Endothelial cell of umbilical vein (primary cell): ENCODE measurements around the gene AKAP12. TPM values are rescaled to one million over a fixed set of nuclear protein-coding genes. Genes with fewer than 3 reads are reported as not detected.
A peak's percentile ranks its signal among the peaks of the same experiment; 100 is the strongest.

Experiments used
- BruUV-seq: library from RNA; stranded (reverse); fragments of 400-500 nt; replicated peaks from 2 replicates; lab custom pipeline; 2021; lab: Mats Ljungman, UMichigan
- CTCF ChIA-PET: fragments of 300-600, 350-600 bp; sonication (Branson Sonifier 250); formaldehyde crosslinking; loops from one replicate; lab custom pipeline; 2021; ENCODE audit warnings: antibody characterized with exemption, inconsistent platforms; lab: Charles Lee
- POLR2A ChIA-PET: fragments of 300-600, 350-600 bp; sonication (Branson Sonifier 250); formaldehyde crosslinking; loops from one replicate; lab custom pipeline; 2021; ENCODE audit warnings: antibody characterized with exemption, inconsistent platforms; lab: Charles Lee
- DNase-seq: peaks from one replicate; pipeline ENCODE4 v3.0.0-alpha.2; 2011; ENCODE audit warnings: low read depth, low spot score
- FAIRE-seq: peaks from 2 replicates; lab custom pipeline; 2011; peaks lifted over from hg19 to GRCh38; lab: Jason Lieb, UNC
- H2AFZ ChIP-seq: 2 replicates; pipeline ENCODE4 v1.6.0; 2012; ENCODE audit warnings: low read depth, low read length, control low read depth, inconsistent platforms
- H3K27ac ChIP-seq: 2 replicates; pipeline ENCODE4 v1.5.1; 2011; ENCODE audit warnings: low read depth, mild to moderate bottlenecking, control low read depth, low read length, moderate library complexity; ENCODE audit not compliant: insufficient read depth
- H3K27me3 ChIP-seq, 2 experiments: 2 replicates each; pipeline versions ENCODE4 v1.6.0 to v1.6.1; 2011; ENCODE audit warnings: low read length in 2 of 2, mixed read lengths in 1 of 2; ENCODE audit not compliant: control insufficient read depth in 2 of 2, insufficient read depth in 2 of 2
- H3K36me3 ChIP-seq, 2 experiments: 2 replicates in 1 of 2; 3 replicates in 1 of 2; pipeline ENCODE4 v1.5.1; 2011; ENCODE audit warnings: low read length in 2 of 2, mild to moderate bottlenecking in 1 of 2, moderate library complexity in 1 of 2; ENCODE audit not compliant: control insufficient read depth in 2 of 2, insufficient read depth in 2 of 2; ENCODE audit errors: extremely low read depth in 1 of 2
- H3K4me1 ChIP-seq: 3 replicates; pipeline ENCODE4 v1.5.1; 2011; ENCODE audit warnings: mild to moderate bottlenecking, low read length; ENCODE audit not compliant: control insufficient read depth, insufficient read depth; ENCODE audit errors: extremely low read depth
- H3K4me2 ChIP-seq: 2 replicates; pipeline ENCODE4 v1.6.1; 2011; ENCODE audit warnings: low read length, control low read depth, mixed read lengths; ENCODE audit not compliant: insufficient read depth
- H3K4me3 ChIP-seq, 3 experiments: fragments of 200-600 bp in 1 of 3; sonication (generic), shearing (Covaris generic) in 1 of 3; replicated peaks in 1 of 3; 2 replicates each; pipeline ENCODE4 v1.5.1; 2011 to 2016; ENCODE audit warnings: control low read depth in 3 of 3, low read length in 3 of 3, mild to moderate bottlenecking in 2 of 3, inconsistent platforms in 1 of 3, low read depth in 1 of 3, moderate library complexity in 1 of 3; ENCODE audit not compliant: insufficient read depth in 1 of 3
- H3K79me2 ChIP-seq: 2 replicates; pipeline ENCODE4 v1.6.0; 2012; ENCODE audit warnings: low read length, inconsistent platforms; ENCODE audit not compliant: control insufficient read depth, insufficient read depth
- H3K9ac ChIP-seq: replicated peaks from 2 replicates; pipeline ENCODE3; 2011; ENCODE audit warnings: low read length, control low read depth; ENCODE audit not compliant: insufficient read depth; ENCODE audit errors: extremely low read depth
- H3K9me1 ChIP-seq: replicated peaks from 3 replicates; pipeline ENCODE4 v1.6.0; 2011; ENCODE audit warnings: mild to moderate bottlenecking, low read length; ENCODE audit not compliant: control insufficient read depth, insufficient read depth; ENCODE audit errors: extremely low read depth
- H3K9me3 ChIP-seq: replicated peaks from 2 replicates; pipeline ENCODE4 v1.5.1; 2012; ENCODE audit warnings: low read length, inconsistent platforms; ENCODE audit not compliant: control insufficient read depth, insufficient read depth
- H4K20me1 ChIP-seq: replicated peaks from 2 replicates; pipeline ENCODE3; 2011; ENCODE audit warnings: mild to moderate bottlenecking, low read length; ENCODE audit not compliant: control insufficient read depth, insufficient read depth; ENCODE audit errors: extremely low read depth
- EZH2 ChIP-seq: IDR thresholded peaks from 2 replicates; pipeline ENCODE4 v1.6.1; 2012; ENCODE audit warnings: borderline replicate concordance, low read depth, mild to moderate bottlenecking, moderate library complexity, low read length, inconsistent platforms; ENCODE audit not compliant: severe bottlenecking
- FOS ChIP-seq: IDR thresholded peaks from 2 replicates; pipeline ENCODE4 v1.6.1; 2011; ENCODE audit warnings: mild to moderate bottlenecking, low read length, moderate library complexity, borderline replicate concordance; ENCODE audit not compliant: insufficient read depth
- GATA2 ChIP-seq: IDR thresholded peaks from 2 replicates; pipeline ENCODE4 v1.7.0; 2011; ENCODE audit warnings: low read depth, mild to moderate bottlenecking, moderate library complexity, mixed read lengths, low read length; ENCODE audit not compliant: insufficient read length, insufficient read depth
- MYC ChIP-seq: IDR thresholded peaks from one replicate; pipeline ENCODE4 v1.6.1; 2011; ENCODE audit warnings: mild to moderate bottlenecking, low read depth, low read length
- POLR2A ChIP-seq: IDR thresholded peaks from 2 replicates; pipeline ENCODE4 v1.6.1; 2012; ENCODE audit warnings: low read depth, mild to moderate bottlenecking, control low read depth, low read length
- dilution Hi-C: fragments of 300-500 bp; cut with MboI; formaldehyde crosslinking; loops from one replicate; pipeline ENCODE4 v1.15.0; 2019; ENCODE audit warnings: low sequenced_read_pairs; ENCODE audit not compliant: extremely low pct_ligation_motif_present
- intact Hi-C: fragments of 100-400 bp; cut with micrococcal nuclease; formaldehyde crosslinking; loops from one replicate; pipeline ENCODE4 v1.10.0; 2022
- polyA plus RNA-seq, 4 experiments: library from polyadenylated mRNA; depleted of rRNA in 3 of 4; stranded (reverse) in 3 of 4; unstranded in 1 of 4; fragments of >200 nt; gene quantifications; 2 replicates each; pipeline versions ENCODE4 v1.2.1 to v1.2.3, GENCODE V29; 2011 to 2012; ENCODE audit warnings: missing spikeins in 1 of 4
- total RNA-seq: library from RNA; stranded (reverse); gene quantifications from 2 replicates; pipeline ENCODE4 v1.2.3, GENCODE V29; 2021
- TF ChIP-seq, protein P1 (sequence below): IDR thresholded peaks from 2 replicates; pipeline ENCODE4 v1.6.1; 2011; ENCODE audit not compliant: insufficient read depth, insufficient read length

AKAP12 gene
- total and polyA plus RNA-seq, 2 donors (not counting 3 experiments of a cell fraction or from before 2014, with no cell fraction given): 46.9 to 340 TPM

DNA sequence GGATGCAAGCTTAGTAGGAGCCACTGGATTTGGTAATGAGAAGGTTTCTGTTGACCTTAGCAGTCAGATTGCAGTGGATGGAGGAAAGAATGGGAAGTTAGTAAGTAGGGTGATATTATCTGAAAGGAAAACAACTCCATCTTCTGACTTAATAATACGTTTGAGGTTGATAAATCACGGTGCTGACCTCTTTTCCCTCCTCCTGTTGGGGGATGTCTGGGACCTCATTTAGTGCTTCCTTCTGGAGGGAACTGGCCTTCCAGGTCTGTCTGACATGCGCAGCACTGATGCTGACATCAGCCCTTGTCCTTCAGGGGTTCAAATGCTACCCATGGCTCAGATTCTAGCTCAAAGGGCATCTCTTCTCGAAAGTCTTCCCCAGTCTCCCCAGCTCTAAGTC is 48.2 kb upstream of the AKAP12 start:
- peak; percentile 29 for TF ChIP-seq GATA2
- no peak for TF ChIP-seq EZH2
- intact Hi-C loops (no loop called here), dilution Hi-C loops (no loop called here)
- H3K4me3 ChIP-seq: no peak overlapping the region
- no TSS peak for BruUV-seq
- no peaks in the 10 kb centered on the region for H3K36me3 ChIP-seq
- H3K27me3 ChIP-seq: no peaks in the 10 kb centered on the region
- H3K79me2 ChIP-seq: no peaks in the 10 kb centered on the region
- CTCF ChIA-PET: no interaction called here
- no peak overlapping the region for H3K27ac ChIP-seq
- POLR2A ChIA-PET: no interaction called here
- no peak overlapping the region for H3K9ac ChIP-seq
- H3K9me1 ChIP-seq: no peaks in the 10 kb centered on the region
- H2AFZ ChIP-seq: peak overlapping the region; percentile 35
- FAIRE-seq: peak; percentile 82
- peak; percentile 58 for DNase-seq
- no peak overlapping the region for H3K4me2 ChIP-seq
- H3K4me1 ChIP-seq: peaks cover 3% of the 10 kb centered on the region
- H3K9me3 ChIP-seq: no peaks in the 10 kb centered on the region
- no peaks in the 10 kb centered on the region for H4K20me1 ChIP-seq

DNA sequence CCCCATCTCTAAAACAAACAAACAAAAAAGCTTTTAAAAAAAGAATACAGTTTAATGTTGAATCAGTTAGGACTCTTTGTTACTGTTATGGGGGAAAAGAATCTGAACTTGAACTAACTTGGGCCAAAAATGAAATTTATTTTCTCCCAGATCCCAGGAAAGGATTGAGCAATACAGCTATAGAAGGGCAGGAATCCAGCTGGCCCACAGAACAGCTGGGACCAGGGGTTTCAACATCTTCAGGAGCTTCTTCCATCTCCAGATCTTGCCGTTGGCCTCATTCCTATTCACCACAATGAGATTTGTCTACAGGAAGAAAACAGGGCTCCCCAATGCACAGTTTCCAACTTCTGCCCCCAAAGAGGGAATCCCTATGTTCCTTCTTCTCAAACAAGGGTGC is 43.2 kb upstream of the AKAP12 start:
- intact Hi-C loops (no loop called here), dilution Hi-C loops (no loop called here)
- H3K9me3 ChIP-seq: no peaks in the 10 kb centered on the region
- FAIRE-seq: no peak
- H3K4me2 ChIP-seq: no peak overlapping the region
- TF ChIP-seq, protein P1, sequence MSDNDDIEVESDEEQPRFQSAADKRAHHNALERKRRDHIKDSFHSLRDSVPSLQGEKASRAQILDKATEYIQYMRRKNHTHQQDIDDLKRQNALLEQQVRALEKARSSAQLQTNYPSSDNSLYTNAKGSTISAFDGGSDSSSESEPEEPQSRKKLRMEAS: no peak
- no peak for TF ChIP-seq MYC
- no peak for TF ChIP-seq POLR2A
- no peak for TF ChIP-seq FOS
- H2AFZ ChIP-seq: no peak overlapping the region
- no peaks in the 10 kb centered on the region for H3K27me3 ChIP-seq
- H3K9me1 ChIP-seq: no peaks in the 10 kb centered on the region
- H3K79me2 ChIP-seq: no peaks in the 10 kb centered on the region
- POLR2A ChIA-PET: no interaction called here
- no peaks in the 10 kb centered on the region for H3K36me3 ChIP-seq
- no peak overlapping the region for H3K4me3 ChIP-seq
- H3K27ac ChIP-seq: no peak overlapping the region
- H4K20me1 ChIP-seq: no peaks in the 10 kb centered on the region
- peaks cover 1% of the 10 kb centered on the region for H3K4me1 ChIP-seq
- CTCF ChIA-PET: interaction anchor here (1.3 to 1.6 kb wide), 3 partner anchors 9 to 182 kb away, joined by 4 to 5 read pairs (median 4); no protein-coding TSS in a partner anchor
- no TSS peak for BruUV-seq
- no peak overlapping the region for H3K9ac ChIP-seq
- no peak for DNase-seq
